Stimulated activated CD4-positive, alpha-beta T cell treated with anti-CD3 and anti-CD28 coated beads, Interleukin-1b, Interleukin-23, amount 100 ng/mL, for 48 hours (primary cell): ENCODE measurements around the gene CASZ1.

Experiments used
- DNase-seq: peaks from one replicate; pipeline ENCODE4 v3.0.0-alpha.2; 2020

CASZ1 gene

GRCh38 chr1:10824821-10825540, 28.5 kb upstream of the CASZ1 start:
- no peak for DNase-seq

GRCh38 chr1:10823000-10823401, 26.6 kb upstream of the CASZ1 start:
- DNase-seq: no peak

- no peak for DNase-seq
Measured at GRCh38 chr1:10821388-10821787, 24.9 kb upstream of the CASZ1 start.

GRCh38 chr1:10820422-10820821, 24.0 kb upstream of the CASZ1 start:
- no peak for DNase-seq

GRCh38 chr1:10819198-10819901, 22.9 kb upstream of the CASZ1 start:
- DNase-seq: no peak

GRCh38 chr1:10818262-10819197, 22.1 kb upstream of the CASZ1 start:
- DNase-seq: no peak

GRCh38 chr1:10816743-10817369, 20.4 kb upstream of the CASZ1 start:
- no peak for DNase-seq

GRCh38 chr1:10816233-10816632, 19.8 kb upstream of the CASZ1 start:
- DNase-seq: no peak

- no peak for DNase-seq
Measured at GRCh38 chr1:10815858-10816195, 19.4 kb upstream of the CASZ1 start.

GRCh38 chr1:10814976-10815857, 18.8 kb upstream of the CASZ1 start:
- no peak for DNase-seq

GRCh38 chr1:10814312-10814711, 17.9 kb upstream of the CASZ1 start:
- DNase-seq: no peak

GRCh38 chr1:10813799-10814198, 17.4 kb upstream of the CASZ1 start:
- DNase-seq: no peak

- DNase-seq: no peak
Measured at GRCh38 chr1:10812387-10812915, 16.0 kb upstream of the CASZ1 start.

GRCh38 chr1:10808441-10808840, 12.0 kb upstream of the CASZ1 start:
- no peak for DNase-seq

- no peak for DNase-seq
Measured at GRCh38 chr1:10806966-10807365, 10.5 kb upstream of the CASZ1 start.

- DNase-seq: no peak
Measured at GRCh38 chr1:10803971-10804820, 7.8 kb upstream of the CASZ1 start.

- no peak for DNase-seq
Measured at GRCh38 chr1:10802944-10803715, 6.7 kb upstream of the CASZ1 start.

GRCh38 chr1:10800778-10801177, 4.3 kb upstream of the CASZ1 start:
- DNase-seq: no peak

- no peak for DNase-seq
Measured at GRCh38 chr1:10799726-10800125, 3.3 kb upstream of the CASZ1 start.
